HG03354 (cell line): ENCODE results near the gene TBC1D21.

ENCODE experiments used
- ATAC-seq: cut with Tn5 transposase; IDR thresholded peaks from one replicate; pipeline ENCODE4 v1.9.1; 2021; ENCODE audit warnings: mild to moderate bottlenecking; ENCODE audit not compliant: unreplicated experiment, poor library complexity, severe bottlenecking

The TBC1D21 gene

DNA sequence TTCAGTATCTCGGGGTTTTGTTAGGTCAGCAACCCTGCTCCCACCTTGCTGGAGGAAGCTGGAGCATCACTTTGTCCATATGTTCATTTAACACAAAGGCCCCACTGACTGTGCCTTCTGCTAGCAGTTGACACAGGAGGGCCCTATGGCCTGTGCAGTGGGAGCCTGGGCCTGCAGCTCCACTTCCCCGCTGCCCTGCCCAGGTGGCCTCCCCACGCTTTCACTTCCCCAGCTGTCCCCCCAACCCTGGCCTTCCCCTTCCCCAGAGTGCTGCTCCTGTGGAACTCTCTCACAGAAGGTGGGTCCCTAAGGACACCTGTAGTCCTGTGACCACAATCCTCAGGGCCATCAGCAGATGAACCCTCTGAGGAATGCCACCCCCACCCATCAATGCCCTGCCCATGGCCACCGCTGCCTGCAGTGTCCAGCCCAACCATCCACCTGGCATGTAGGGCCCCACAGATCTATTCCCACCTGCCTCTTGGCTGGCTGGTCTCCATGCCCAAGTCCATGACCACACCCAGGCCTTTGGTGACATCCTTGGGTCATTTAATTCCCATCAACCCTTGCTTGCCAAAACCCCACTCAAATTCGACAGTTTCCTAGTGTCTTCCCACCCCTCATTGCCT is 13.5 kb downstream of the TBC1D21 start:
- no peak for ATAC-seq

DNA sequence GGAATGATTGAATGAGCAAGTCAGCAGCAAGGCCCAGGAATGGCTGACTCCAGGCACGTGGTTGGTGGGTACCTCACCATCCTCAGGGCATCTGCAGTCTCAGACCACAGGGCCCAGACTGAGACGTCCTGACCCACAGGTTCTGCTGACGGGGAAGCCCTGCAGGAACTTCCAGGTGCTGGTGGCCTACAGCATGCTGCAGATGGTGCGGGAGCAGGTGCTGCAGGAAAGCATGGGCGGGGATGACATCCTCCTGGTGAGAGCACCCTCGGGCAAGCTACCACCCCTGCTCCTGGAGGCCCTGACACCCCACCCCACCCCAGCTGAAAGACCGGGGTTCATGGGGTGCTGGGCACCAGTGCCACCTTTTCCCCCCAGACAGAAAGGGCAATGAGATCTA is 14.1 kb downstream of the TBC1D21 start:
- no peak for ATAC-seq

DNA sequence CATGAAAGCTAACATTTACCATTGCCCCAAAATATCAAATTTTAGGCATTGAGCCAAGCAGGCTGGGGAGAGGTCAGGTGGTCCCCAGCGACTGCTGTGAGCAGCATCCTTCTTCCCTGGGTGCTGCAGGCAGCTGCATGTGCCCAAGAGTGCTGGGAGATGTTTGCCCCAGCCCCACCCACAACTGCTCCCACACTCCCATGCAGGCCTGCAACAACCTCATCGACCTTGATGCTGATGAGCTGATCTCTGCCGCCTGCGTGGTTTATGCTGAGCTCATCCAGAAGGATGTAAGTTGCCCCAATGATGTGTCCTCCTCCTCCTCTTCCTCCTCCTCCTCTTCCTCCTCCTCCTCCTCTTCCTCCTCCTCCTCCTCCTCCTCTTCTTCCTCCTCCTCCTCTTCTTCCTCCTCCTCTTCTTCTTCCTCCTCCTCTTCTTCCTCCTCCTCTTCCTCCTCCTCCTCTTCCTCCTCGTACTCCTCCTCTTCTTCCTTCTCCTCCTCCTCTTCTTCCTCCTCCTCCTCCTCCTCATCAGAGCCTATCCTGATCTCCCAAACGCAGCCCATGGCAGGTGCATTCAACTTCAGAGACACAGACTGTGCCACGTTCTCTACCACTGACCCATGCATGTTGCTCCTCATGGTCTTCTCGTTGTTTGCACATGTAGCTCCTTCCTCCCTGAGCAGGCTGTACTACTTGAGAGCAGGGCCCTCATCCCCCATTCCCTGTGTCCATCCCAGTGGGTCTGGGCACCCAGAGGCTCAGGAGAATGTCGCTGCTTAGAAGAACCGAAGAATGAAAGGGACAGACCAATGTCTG is 15.1 kb downstream of the TBC1D21 start:
- ATAC-seq = no peak

DNA sequence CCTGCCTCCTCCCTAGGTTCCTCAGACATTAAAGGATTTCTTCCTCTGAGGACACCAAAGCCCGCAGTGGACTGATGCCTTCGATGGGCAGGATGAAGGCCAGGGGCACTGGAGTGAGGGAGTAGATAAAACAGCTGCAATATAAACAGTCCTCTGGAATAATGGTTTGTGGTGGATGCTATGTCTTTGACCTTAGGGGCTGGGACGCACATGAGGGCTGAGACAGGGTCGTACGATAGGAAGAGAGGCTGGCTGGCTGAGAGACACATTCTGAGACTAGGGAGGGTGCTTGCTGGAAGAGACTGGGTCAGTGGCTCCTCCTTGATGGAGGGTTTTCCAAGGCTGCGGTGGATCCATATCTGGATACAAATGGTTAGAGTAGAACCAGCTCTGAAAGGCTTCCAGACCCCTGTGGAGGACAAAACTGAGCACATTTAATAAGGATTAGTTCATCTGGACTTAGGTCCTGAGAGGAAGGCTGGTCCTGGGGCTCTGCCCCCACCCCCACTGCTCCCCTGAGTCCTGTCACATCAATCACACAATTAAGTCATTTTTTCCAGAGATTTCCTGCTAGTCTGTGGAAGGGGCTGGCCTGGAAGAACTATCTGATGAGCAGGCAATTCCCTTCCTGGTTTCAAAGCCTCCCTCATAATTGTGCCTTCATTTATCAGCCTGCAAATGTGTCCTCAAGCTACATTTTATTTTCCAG is 15.8 kb downstream of the TBC1D21 start:
- no peak for ATAC-seq

DNA sequence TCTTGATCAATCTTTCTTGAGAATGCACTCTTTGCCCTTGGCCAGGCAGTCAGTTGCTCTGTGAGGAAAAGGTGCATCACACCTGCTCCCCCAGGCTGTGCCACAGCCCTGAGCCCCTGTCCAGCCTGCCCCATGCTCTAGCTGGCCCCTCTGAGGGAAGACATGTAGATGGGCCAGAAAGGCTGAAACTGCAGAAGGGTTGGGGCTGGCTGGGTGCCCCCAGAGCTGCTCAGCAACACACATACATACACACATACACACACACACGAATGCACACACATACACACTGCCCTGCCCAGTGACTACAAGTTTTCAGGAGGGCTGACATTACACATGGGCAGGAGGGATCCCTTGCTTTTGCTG is 16.4 kb downstream of the TBC1D21 start:
- ATAC-seq = no peak

DNA sequence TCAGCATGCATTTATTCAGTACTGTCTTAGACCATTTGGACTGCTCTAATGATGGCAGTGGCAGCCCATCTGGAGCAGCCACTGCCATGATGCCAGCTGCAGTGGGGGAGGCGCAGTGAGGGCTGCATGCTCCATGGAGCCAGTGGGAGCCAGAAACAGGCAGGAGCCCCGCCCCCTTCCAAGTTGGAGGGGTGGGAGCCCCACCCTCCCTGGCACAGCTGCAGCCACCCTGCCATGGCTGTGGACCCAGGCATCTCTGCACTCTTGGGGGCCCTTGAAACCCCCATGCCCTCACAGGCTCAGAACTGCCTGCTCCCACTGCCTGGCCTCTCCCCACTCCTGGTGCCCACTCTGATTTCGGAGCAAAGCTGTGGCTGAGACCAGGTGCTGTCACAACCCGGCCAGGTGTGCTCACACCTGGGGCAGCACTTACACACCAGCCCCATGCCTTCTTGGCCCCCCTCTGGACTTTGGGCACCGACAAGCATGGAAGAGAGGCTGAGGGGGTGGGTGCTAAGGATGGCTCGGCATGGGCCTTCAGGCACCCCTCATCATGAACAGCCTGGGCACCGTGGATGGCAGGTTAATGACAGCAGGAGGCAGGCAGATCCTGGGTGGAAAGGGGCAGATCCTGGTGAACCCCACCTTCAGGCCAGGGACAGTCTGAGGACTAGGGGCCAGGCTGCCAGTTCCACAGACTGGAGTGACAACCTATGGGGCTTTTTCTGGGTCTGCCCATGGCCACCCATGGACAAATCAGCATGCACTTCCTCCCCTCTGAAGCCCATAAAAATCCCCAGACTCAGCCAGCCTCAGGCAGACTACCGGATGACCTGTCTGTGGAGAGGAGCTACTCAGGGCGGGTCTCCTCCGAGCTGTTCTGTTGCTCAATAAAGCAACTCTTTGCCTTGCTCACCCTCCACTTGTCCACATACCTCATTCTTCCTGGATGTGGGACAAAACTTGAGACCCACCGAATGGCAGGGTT is 18.3 kb downstream of the TBC1D21 start:
- no peak for ATAC-seq

DNA sequence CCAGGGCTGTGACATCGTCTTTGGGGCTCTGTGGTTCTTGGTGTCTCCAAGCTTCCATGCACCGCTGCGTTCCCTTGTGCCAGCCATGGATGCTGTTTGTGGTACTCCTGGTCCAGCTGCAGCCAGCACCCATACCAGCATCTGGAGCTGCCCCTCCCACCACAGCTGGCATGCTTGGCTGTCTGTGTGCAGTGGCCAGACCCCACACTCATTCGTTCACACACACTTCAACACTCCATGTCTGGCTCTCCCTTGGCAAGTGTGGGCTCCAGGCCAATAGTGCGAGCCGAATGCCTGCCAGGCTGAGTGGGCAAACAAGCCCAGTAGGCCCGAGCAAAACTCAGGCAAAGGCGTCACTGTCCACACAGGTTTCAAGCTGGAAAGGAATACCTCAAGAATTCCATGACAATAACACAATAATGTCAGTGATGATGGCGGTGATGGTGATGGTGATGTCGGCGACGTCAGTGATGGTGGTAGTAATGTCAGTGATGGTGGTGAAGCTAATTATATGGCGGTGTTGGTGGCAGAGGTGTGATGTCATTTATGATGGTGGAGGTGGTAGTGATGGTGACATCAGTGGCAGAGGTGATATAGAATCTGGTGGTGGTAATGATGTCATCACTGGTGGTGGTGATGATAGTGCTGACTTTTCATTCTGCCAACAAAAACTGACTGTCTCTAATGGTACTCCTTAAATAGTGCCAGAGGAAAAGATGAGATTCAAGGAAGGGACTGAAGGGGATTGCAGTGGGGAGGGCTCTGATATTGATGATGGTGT is 19.3 kb downstream of the TBC1D21 start:
- ATAC-seq = no peak

DNA sequence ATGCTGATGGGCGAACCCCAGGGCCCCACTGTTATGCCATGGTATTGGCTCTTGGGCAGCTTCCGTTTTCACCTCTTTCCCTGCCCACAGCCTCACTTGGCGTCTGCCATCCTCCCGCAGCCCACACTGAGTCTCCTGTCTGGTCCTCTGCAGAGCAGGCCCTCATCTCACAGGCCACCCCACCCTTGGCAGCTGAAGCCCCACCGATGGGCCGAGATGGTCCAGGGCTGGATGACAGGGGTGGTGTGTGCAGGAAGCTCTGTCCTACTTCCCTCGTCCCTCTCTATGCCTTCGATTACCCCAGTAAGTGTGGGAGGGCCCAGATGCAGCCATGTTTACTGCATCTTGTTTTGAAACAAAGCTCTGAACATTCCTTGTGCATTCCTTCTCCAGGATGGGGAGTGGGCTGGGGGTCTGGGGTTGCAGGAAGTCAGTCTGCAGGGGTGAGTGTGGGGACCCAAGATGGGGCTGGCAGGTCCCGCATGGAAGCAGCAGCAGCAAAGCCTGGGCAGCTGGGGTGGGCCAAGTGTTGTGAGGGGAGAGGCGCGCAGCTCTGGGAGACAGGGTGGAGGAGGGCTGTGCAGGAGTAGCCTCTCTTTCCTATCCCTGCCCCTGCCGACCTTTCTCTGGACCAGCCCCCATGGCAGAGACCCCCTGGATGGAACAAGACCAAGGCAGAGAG is 20.9 kb downstream of the TBC1D21 start:
- no peak for ATAC-seq

DNA sequence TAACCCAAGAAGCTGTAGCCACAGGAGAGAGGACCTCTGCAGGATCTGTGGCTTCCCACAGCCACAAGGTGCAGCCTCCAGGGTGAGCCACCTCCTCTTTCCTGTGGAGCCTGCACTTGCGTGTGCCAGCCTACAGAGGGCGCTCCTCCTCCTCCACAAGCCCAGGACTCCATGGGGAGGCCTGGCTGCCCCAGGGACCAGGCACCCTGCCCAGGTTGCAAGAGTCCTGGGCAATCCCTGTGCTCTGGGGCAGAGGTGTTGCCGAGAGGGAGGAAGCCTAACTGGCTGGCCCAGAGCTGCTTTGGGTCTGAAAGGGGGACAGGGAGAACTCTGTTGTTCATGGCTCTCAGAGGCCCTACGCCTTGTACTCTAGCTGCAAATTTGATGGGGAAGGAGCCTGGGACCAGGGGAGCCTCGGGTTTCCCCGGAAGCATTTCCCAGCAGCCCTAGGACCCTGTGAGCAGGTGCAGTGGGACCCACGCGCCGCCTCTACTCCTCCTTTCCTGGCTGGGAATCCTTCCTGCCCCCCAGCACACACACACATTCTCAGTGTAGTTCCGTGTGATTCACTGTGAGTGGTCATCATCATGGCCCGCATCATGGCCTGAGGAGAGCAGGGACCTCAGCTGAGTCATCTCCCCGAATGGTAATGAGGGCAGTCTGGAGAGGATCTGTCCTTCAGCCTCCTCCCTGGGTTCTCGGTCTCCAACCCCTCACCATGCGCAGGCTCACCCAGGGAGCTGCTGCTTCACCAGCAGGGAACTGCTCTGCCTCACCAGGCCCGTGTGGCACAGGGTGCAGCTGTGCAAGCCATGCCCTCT is 24.3 kb downstream of the TBC1D21 start:
- no peak for ATAC-seq

DNA sequence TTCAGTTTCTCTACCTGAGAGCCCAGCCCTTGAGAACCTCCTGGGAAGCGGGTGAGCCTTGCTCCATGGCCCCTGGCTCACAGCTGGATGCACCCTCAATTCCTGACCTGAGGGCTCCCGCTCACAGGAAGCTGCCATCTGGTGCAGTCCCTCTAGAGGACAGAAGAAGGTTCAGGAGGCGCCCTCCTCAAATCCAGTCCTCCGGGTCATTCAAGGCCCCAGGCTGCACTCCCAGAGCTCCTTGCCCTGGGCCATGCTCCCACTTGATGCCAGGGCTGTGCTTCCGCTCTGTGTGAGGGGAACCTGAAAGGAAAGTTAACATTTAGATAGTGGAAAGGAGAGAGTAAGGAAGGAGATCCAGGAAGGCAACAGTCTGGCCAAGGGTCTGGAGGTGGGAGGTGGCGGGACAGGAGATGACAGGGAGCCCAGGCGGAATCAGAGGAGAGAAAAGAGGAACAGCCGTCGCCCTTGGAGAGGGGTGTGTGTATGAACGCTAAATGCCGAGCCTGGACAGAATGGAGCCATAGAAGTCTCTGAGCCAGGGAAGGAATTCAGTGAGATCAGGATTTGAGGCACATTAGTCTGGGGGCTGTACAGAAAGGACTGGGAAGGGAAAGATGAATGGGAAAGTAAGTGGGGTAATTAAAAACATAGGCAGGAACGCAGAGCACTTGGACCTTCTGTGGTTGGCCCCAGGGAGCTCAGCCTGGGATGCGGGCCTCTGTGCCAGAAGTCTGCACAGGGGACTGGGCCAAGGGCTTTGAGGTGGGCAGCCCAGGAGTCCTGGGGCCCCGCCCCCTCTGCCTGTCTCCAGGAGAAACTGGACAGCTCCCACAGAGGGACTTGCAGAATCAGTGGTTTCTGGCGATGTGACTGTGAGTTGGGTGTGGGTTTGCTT is 26.1 kb downstream of the TBC1D21 start:
- ATAC-seq = no peak

DNA sequence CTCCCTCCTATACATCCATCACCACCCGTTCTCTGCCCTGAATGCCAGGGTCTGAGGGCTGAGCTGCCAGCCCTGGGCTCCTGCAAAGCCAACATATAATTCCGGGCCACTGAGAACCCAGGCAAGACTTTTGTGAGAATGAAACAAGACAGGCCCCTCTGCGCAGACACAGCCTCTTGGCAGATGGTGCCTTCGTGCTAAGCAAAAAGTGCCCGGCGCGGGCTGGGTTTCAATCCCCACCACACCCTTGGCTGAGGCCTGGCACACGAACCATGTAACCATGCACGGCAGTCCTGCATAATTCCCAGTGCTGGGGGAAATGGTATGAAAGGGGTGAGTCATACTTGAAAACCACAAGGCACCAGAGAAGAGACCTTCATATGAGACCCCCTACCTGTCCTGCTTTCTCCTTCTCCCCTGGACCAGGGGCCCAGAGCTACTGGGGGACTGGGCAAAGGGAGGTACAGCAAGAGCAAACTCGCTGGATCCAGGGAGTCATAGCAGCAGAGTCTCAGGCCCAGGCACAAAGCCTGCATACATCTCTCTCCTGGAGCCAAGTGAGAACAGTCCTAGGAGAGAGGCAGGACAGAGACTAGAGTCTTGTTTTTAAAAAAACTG is 26.8 kb downstream of the TBC1D21 start:
- ATAC-seq = no peak

DNA sequence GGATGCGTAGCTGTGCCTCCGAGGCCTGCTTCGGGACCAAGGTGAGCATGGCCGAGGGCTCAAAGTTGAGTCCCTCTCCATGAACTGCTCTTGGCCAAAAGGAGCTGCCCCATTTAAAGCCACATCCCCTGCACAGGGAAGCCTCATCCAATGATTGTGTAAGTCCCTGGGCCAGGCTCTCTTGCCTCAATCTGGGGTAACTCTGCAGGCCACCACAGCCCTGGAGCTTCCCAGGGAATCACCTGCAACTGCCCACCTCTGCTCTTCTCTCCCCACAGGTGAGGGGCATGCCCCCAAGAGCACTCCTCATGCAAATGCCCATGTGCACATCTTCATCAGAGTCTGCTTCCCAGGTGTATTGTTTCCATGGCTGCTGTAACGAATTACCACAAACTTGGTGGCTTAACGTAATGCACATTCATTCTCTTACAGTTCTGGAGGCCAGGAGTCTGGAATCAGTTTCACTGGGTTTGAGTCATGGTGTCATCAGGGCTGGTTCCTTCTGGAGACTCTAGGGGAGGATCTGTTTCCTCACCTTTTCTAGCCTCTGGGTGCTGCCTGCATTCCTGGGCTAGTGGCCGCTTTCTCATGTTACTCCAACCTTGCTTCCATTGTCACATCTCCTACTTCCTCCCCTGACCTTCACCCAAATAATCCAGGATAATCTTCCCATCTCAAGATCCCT is 27.9 kb downstream of the TBC1D21 start:
- no peak for ATAC-seq

DNA sequence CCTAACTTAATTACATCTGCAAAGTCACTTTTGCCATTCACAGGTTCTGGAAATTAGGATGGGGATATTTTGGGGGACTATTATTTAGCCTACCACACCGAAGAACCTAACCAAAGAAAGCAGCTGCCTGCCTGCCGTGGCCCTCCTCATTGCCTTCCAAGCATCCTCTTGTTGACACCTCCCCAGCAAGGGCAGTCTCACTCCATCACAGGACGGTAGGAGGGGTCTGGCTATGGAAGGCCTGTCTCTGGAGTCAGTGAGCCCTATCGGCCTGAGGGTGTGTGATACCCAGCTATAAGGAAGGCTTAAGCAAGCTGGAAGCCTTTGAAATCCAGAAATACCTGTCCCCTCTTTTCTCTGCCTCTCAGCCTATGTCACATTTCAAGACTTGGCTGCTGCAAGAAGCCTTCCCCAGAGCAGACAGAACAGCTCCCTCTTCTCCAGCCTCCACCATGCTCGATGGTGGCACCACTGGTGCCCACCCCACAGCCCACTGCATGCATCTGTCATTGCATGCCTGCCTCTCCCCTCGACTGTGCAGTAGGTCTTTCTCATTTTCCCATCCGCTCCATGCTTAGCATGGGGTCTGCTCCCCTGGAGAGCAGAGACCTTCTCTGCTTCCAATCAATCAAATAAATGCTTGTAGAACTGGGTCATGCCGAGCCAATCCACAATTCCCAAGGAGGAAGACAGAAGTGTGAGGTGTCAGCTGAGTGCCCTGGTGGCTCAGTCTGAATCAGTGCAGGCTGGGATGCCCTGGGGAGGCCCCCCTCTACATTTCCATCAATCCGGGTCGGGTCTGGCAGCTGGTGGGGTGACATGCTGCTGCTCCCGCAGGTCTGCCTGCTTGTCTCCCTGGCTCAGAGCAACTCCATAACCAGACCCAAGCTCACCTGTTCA is 29.0 kb downstream of the TBC1D21 start:
- no peak for ATAC-seq

DNA sequence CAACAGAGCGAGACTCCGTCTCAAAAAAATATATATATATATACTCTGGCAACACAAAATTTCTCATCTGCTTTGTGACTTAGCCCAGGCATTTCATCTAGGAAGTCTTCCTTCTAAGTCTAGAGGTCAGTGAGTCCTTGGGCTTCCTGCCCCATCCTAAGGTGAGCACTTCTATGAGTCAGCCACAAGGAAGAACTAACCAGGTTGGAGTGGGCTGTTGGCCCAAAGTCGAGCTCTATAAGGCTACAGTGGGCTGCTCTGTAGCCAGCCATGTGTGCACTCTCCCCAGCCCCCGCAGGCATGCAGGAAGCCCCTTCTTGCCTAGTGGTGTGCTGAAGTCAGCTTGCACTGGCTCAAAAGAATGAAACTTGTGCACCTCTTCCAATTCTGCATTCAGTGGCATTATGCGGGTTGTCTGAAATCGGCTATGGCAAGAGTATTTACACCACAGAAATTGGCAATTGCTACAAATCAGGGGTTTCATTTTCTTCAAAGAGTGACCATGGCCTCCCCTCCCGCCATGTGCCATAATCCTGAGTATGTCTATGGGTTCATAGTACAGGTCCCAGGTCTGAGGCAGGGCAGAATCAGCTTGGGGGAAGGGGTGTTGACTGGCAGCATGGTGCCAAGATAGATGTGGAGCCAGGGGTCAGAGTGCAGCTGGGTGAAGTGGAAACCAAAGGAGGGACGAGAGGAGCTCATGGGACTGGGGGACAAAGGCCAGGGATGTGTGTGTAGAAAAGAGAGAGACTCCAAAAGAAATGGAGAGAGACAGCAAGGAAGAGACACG is 30.9 kb downstream of the TBC1D21 start:
- no peak for ATAC-seq
